ENCODE measurements around the gene AKAP8L.
"Not testable (repeated sequence)": the region's sequence is repeated elsewhere in the genome, so short reads cannot be mapped to it uniquely, and the experiment has no call there.

AKAP8L gene

GRCh38 chr19:15371786-15372380 is 46.9 kb downstream of the AKAP8L start:
- Histone ChIP-seq H3K9ac (ENCODE audit: insufficient read length) (no peak overlapping the region), H3K36me3 (ENCODE audit: insufficient read depth, low read length) (peaks cover 69% of the 10 kb centered on the region), H3K9me3 (ENCODE audit: low read depth, low read length) (no peaks in the 10 kb centered on the region), H3K27ac (no peak overlapping the region), H3K4me3 (no peak overlapping the region)
- DNase-seq (ENCODE audit: low read depth, low spot score) = no peak
- TF ChIP-seq EZH2 (IDR thresholded peaks at IDR 0.05) = no peak
- no peak for TF ChIP-seq POLR2AphosphoS5 (IDR thresholded peaks at IDR 0.05; ENCODE audit: borderline replicate concordance, low read depth, low read length)
- no peak for TF ChIP-seq FOXP2 (optimal IDR thresholded peaks at IDR 0.05; ENCODE audit: control extremely low read depth, extremely low read length, insufficient read depth)

GRCh38 chr19:15371119-15371518 is 47.7 kb downstream of the AKAP8L start:
- DNase-seq (ENCODE audit: low read depth, low spot score) = no peak
- no peaks in the 10 kb centered on the region for H3K9me3 ChIP-seq (ENCODE audit: low read depth, low read length)
- TF ChIP-seq EZH2 (IDR thresholded peaks at IDR 0.05) (no peak), FOXP2 (optimal IDR thresholded peaks at IDR 0.05; ENCODE audit: control extremely low read depth, extremely low read length, insufficient read depth) (no peak), POLR2AphosphoS5 (IDR thresholded peaks at IDR 0.05; ENCODE audit: borderline replicate concordance, low read depth, low read length) (no peak)
- no peak overlapping the region for H3K4me3 ChIP-seq
- no peak overlapping the region for H3K27ac ChIP-seq
- H3K9ac ChIP-seq (ENCODE audit: insufficient read length) = no peak overlapping the region
- H3K36me3 ChIP-seq (ENCODE audit: insufficient read depth, low read length) = peaks cover 69% of the 10 kb centered on the region

GRCh38 chr19:15369594-15369891 is 49.2 kb downstream of the AKAP8L start:
- H3K9ac ChIP-seq (ENCODE audit: insufficient read length) = no peak overlapping the region
- H3K27ac ChIP-seq = no peak overlapping the region
- no peak for DNase-seq (ENCODE audit: low read depth, low spot score)
- TF ChIP-seq FOXP2 (optimal IDR thresholded peaks at IDR 0.05; ENCODE audit: control extremely low read depth, extremely low read length, insufficient read depth) = no peak
- H3K4me3 ChIP-seq = no peak overlapping the region
- peaks cover 77% of the 10 kb centered on the region for H3K36me3 ChIP-seq (ENCODE audit: insufficient read depth, low read length)
- no peaks in the 10 kb centered on the region for H3K9me3 ChIP-seq (ENCODE audit: low read depth, low read length)

GRCh38 chr19:15368798-15369593 is 49.8 kb downstream of the AKAP8L start:
- Histone ChIP-seq H3K4me3 (no peak overlapping the region), H3K9ac (ENCODE audit: insufficient read length) (no peak overlapping the region), H3K9me3 (ENCODE audit: low read depth, low read length) (no peaks in the 10 kb centered on the region), H3K27ac (no peak overlapping the region), H3K36me3 (ENCODE audit: insufficient read depth, low read length) (peaks cover 78% of the 10 kb centered on the region)
- DNase-seq (ENCODE audit: low read depth, low spot score) = no peak
- TF ChIP-seq POLR2AphosphoS5 (IDR thresholded peaks at IDR 0.05; ENCODE audit: borderline replicate concordance, low read depth, low read length) (no peak), FOXP2 (optimal IDR thresholded peaks at IDR 0.05; ENCODE audit: control extremely low read depth, extremely low read length, insufficient read depth) (no peak), EZH2 (IDR thresholded peaks at IDR 0.05) (no peak)

GRCh38 chr19:15368051-15368632 is 50.6 kb downstream of the AKAP8L start:
- H3K27ac ChIP-seq = no peak overlapping the region
- no peak overlapping the region for H3K4me3 ChIP-seq
- TF ChIP-seq FOXP2 (optimal IDR thresholded peaks at IDR 0.05; ENCODE audit: control extremely low read depth, extremely low read length, insufficient read depth) = no peak
- no peaks in the 10 kb centered on the region for H3K9me3 ChIP-seq (ENCODE audit: low read depth, low read length)
- H3K9ac ChIP-seq (ENCODE audit: insufficient read length) = no peak overlapping the region
- DNase-seq (ENCODE audit: low read depth, low spot score) = no peak
- peaks cover 72% of the 10 kb centered on the region for H3K36me3 ChIP-seq (ENCODE audit: insufficient read depth, low read length)

- H3K36me3 ChIP-seq (ENCODE audit: insufficient read depth, low read length) = peaks cover 65% of the 10 kb centered on the region
These were observed 51.3 kb downstream of the AKAP8L start for GRCh38 chr19:15367439-15367838.

GRCh38 chr19:15365264-15365663 is 53.5 kb downstream of the AKAP8L start:
- DNase-seq (ENCODE audit: low read depth, low spot score) = no peak
- Histone ChIP-seq H3K4me3 (no peak overlapping the region), H3K36me3 (ENCODE audit: insufficient read depth, low read length) (peaks cover 60% of the 10 kb centered on the region), H3K9me3 (ENCODE audit: low read depth, low read length) (no peaks in the 10 kb centered on the region), H3K27ac (no peak overlapping the region), H3K9ac (ENCODE audit: insufficient read length) (no peak overlapping the region)
- TF ChIP-seq FOXP2 (optimal IDR thresholded peaks at IDR 0.05; ENCODE audit: control extremely low read depth, extremely low read length, insufficient read depth) (no peak), EZH2 (IDR thresholded peaks at IDR 0.05) (no peak)

More at GRCh38 chr19:15367439-15367838, 51.3 kb downstream of the AKAP8L start:
- no peak for DNase-seq (ENCODE audit: low read depth, low spot score)
- Histone ChIP-seq H3K27ac (no peak overlapping the region), H3K9ac (ENCODE audit: insufficient read length) (no peak overlapping the region), H3K4me3 (no peak overlapping the region), H3K9me3 (ENCODE audit: low read depth, low read length) (no peaks in the 10 kb centered on the region)
- TF ChIP-seq EZH2 (IDR thresholded peaks at IDR 0.05) (no peak), FOXP2 (optimal IDR thresholded peaks at IDR 0.05; ENCODE audit: control extremely low read depth, extremely low read length, insufficient read depth) (no peak), POLR2AphosphoS5 (IDR thresholded peaks at IDR 0.05; ENCODE audit: borderline replicate concordance, low read depth, low read length) (no peak)

GRCh38 chr19:15363791-15364190 is 55.0 kb downstream of the AKAP8L start:
- not testable (repeated sequence) for DNase-seq (ENCODE audit: low read depth, low spot score); H3K27ac ChIP-seq; H3K9ac ChIP-seq (ENCODE audit: insufficient read length); H3K4me3 ChIP-seq; H3K9me3 ChIP-seq (ENCODE audit: low read depth, low read length)
- peaks cover 57% of the 10 kb centered on the region for H3K36me3 ChIP-seq (ENCODE audit: insufficient read depth, low read length)

GRCh38 chr19:15363048-15363447 is 55.7 kb downstream of the AKAP8L start:
- not testable (repeated sequence) for H3K27ac ChIP-seq; H3K9me3 ChIP-seq (ENCODE audit: low read depth, low read length); DNase-seq (ENCODE audit: low read depth, low spot score); H3K9ac ChIP-seq (ENCODE audit: insufficient read length); H3K4me3 ChIP-seq
- H3K36me3 ChIP-seq (ENCODE audit: insufficient read depth, low read length) = peaks cover 57% of the 10 kb centered on the region

- not testable (repeated sequence) for H3K9me3 ChIP-seq (ENCODE audit: low read depth, low read length); H3K9ac ChIP-seq (ENCODE audit: insufficient read length); H3K4me3 ChIP-seq; H3K27ac ChIP-seq; DNase-seq (ENCODE audit: low read depth, low spot score)
- peaks cover 59% of the 10 kb centered on the region for H3K36me3 ChIP-seq (ENCODE audit: insufficient read depth, low read length)
These were observed 58.8 kb downstream of the AKAP8L start for GRCh38 chr19:15360015-15360414.
